ENCODE measurements around the gene KRTAP4-4.

Gene KRTAP4-4

DNA sequence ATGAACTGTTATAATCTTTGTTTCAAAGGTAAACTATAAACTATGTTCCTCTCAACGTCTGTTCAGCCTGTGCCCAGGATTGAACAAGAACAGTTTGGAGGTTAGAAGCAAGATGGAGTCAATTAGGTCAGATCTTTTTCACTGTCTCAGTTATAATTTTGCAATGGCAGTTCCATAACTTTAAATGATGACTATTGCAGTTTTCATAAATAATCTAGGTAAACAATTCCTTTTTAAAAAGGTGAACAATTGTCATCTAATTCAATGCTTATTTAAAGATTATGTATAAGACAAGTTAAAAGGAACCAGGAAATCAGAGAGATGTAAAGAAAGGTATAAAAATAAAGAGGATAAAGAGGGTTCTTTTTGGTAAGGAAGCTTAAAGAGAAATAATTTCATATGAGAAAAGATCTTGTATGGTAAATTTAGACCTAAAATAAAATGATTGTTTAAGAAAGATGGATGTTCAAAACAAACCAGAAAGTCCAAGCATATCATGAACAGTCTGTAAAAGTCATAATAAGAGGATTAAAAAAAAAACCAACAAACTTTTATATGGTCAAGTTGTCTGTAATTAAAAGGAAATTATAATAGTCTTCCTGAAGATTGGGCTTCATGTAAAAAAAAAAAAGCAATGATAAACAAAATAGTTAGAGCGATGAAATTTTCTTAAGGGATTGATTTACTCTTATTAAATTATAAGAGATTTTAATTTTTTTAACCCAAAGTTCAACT lies 49.2 kb downstream of the KRTAP4-4 start:
- DNase-seq = no peak
